Adipocyte (in vitro differentiated cells): ENCODE data around the gene PRELID3B.

Source experiments
- DNase-seq: peaks from one replicate; pipeline ENCODE4 v3.0.0-alpha.2; 2015; ENCODE audit warnings: low read depth
- H3K27me3 ChIP-seq: replicated peaks from 2 replicates; pipeline ENCODE4 v1.7.0; 2013; ENCODE audit warnings: mild to moderate bottlenecking, low read length, moderate library complexity; ENCODE audit not compliant: control insufficient read depth, insufficient read depth
- H3K36me3 ChIP-seq: 2 replicates; pipeline ENCODE4 v1.7.0; 2013; ENCODE audit warnings: low read length, mild to moderate bottlenecking, moderate library complexity; ENCODE audit not compliant: control insufficient read depth, insufficient read depth, severe bottlenecking
- H3K4me1 ChIP-seq: 2 replicates; pipeline ENCODE4 v1.7.0; 2013; ENCODE audit warnings: mild to moderate bottlenecking, low read length, moderate library complexity; ENCODE audit not compliant: control insufficient read depth, insufficient read depth
- H3K4me3 ChIP-seq: 2 replicates; pipeline ENCODE4 v1.7.0; 2013; ENCODE audit warnings: mild to moderate bottlenecking, low read length, moderate library complexity
- H3K9ac ChIP-seq: 2 replicates; pipeline ENCODE4 v1.7.0; 2013; ENCODE audit warnings: mild to moderate bottlenecking, low read length, moderate library complexity
- H3K9me3 ChIP-seq: 2 replicates; pipeline ENCODE4 v1.7.0; 2013; ENCODE audit warnings: mild to moderate bottlenecking, low read length, moderate library complexity; ENCODE audit not compliant: control insufficient read depth

PRELID3B gene

DNA sequence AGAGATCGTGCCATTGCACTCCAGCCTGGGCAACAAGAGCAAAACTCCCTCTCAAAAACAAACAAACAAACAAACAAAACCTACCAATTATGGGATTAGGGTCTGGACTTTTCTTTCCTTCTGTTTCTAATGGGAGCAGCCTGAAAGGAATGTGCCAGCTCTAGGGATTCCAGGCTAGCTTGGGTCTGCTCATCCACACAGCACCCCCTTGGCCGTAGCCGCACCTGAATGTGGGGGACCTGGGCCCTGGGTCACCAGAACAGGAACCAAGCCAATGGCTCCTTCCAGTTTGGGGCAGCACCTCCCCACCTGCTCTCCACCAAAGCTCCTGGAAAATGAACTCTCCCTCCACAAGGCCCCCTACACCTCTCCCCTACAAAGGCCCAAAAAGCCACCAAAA lies 42.3 kb downstream of the PRELID3B start:
- no peaks in the 10 kb centered on the region for H3K27me3 ChIP-seq
- H3K9ac ChIP-seq = no peak overlapping the region
- peaks cover 41% of the 10 kb centered on the region for H3K36me3 ChIP-seq
- H3K4me1 ChIP-seq = peaks cover 2% of the 10 kb centered on the region
- no peak for DNase-seq
- no peak overlapping the region for H3K4me3 ChIP-seq
- H3K9me3 ChIP-seq = no peaks in the 10 kb centered on the region

DNA sequence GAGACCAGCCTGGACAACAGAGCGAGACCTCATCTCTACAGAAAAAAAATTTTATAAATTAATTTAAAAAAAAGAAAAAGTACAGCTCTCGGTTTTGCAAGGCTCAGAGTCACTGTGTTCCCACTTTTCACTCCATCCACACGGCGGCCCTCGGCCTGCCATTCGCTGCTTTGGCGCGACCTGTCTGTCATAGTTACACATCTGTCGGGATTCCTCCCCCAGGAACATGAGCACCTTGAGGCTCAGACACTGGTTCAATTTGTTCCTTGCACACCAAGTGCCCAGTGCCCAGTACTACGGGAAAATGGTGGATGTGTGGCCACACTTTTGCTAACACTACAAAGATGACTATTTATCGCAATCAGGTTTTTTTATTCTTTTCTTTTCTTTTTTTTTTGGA lies 43.9 kb downstream of the PRELID3B start:
- Histone ChIP-seq H3K27me3 (no peaks in the 10 kb centered on the region), H3K9me3 (no peaks in the 10 kb centered on the region), H3K4me3 (no peak overlapping the region), H3K36me3 (peaks cover 57% of the 10 kb centered on the region), H3K9ac (no peak overlapping the region), H3K4me1 (no peaks in the 10 kb centered on the region)
- no peak for DNase-seq

DNA sequence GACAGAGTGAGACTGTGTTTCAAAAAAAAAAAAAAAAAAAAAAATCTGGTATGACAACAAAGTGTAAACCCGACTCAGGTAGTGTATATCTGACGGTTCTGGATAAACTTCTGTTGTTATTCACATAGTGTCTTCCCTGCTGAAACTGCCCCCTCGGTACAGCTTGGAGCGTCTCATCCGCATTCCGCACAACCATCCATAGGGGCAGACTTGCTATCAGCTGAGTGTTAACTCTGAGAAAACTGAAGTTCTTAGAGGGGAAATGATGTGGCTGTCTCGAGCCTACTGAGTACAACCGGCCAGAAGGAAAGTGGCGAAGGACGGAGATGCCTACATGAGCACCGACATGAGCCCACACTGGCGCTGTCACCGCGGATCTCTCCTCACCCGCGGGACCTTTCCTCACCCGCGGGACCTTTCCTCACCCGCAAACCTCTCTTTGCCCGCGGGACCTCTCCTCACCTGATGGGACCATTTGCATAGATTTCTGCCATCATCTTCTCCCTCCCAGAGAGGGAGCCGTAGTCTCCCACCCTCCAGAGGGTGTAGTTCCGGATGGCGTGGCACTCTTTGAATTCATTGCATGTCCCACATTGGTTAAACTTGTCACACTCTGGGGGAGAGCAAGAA lies 45.3 kb downstream of the PRELID3B start:
- peaks cover 72% of the 10 kb centered on the region for H3K36me3 ChIP-seq

DNA sequence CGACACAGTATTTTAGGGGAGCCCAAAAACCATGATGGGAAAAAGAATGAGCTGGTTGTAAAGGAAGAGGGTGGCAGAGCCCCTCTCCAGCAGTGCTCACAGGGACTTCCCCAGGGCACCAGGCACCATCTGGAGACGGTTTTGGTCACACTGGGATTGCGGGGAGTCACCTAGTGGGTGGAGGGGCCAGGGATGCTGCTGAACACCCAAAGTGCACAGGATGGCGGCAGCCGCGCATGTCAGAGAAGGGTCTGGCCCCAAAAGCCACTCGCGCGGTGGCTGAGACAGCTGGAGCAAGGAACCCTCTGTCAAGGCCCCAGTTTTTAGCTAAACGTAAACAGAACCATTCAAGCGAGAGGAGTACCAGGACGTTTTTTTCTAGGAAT lies 46.4 kb downstream of the PRELID3B start:
- H3K36me3 ChIP-seq = peaks cover 79% of the 10 kb centered on the region
- no peaks in the 10 kb centered on the region for H3K4me1 ChIP-seq
- no peak for DNase-seq
- no peaks in the 10 kb centered on the region for H3K9me3 ChIP-seq
- no peak overlapping the region for H3K9ac ChIP-seq
- no peak overlapping the region for H3K4me3 ChIP-seq
- H3K27me3 ChIP-seq = no peaks in the 10 kb centered on the region

More for the DNA sequence above, 45.3 kb downstream of the PRELID3B start:
- no peaks in the 10 kb centered on the region for H3K27me3 ChIP-seq
- H3K9ac ChIP-seq = no peak overlapping the region
- no peak overlapping the region for H3K4me3 ChIP-seq
- no peaks in the 10 kb centered on the region for H3K4me1 ChIP-seq
- no peak for DNase-seq
- H3K9me3 ChIP-seq = no peaks in the 10 kb centered on the region

DNA sequence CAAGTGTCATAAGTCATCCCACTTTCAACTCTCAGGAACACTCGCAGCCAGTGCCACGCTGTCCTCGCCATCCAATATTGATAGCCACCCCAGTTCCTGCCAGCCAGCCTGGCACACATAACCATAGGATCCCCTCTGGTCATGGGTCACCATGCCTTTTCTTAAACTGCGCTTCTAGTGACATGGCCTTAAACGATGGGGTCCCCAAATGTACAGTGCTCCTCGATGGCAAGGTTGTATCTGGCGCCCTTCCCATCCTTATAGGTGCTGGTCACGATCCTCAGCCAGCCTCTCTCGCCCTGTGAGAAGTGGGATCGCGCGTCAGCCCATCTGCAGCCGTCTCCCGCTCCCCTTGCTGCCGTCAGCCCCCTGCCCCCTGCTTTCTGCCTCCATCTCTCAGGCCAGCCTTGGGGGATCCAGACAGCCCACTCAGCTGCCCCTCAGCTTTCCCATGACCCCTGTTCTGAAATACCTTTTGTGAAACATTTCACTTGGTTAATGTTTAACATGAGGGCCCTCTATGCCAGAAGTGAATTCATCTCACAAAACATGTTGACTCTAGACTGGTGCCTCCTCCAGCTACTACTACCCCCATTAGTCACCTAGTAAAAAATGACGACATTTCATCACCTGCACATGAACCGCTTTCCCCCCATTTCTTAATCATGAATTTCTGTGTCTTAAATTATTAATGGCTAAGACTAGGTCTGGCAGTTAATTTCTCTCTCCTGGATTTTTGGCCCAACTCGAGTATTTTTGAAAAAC lies 46.9 kb downstream of the PRELID3B start:
- no peak overlapping the region for H3K9ac ChIP-seq
- no peaks in the 10 kb centered on the region for H3K9me3 ChIP-seq
- H3K4me1 ChIP-seq = no peaks in the 10 kb centered on the region
- no peaks in the 10 kb centered on the region for H3K27me3 ChIP-seq
- no peak overlapping the region for H3K4me3 ChIP-seq
- no peak for DNase-seq
- peaks cover 81% of the 10 kb centered on the region for H3K36me3 ChIP-seq

DNA sequence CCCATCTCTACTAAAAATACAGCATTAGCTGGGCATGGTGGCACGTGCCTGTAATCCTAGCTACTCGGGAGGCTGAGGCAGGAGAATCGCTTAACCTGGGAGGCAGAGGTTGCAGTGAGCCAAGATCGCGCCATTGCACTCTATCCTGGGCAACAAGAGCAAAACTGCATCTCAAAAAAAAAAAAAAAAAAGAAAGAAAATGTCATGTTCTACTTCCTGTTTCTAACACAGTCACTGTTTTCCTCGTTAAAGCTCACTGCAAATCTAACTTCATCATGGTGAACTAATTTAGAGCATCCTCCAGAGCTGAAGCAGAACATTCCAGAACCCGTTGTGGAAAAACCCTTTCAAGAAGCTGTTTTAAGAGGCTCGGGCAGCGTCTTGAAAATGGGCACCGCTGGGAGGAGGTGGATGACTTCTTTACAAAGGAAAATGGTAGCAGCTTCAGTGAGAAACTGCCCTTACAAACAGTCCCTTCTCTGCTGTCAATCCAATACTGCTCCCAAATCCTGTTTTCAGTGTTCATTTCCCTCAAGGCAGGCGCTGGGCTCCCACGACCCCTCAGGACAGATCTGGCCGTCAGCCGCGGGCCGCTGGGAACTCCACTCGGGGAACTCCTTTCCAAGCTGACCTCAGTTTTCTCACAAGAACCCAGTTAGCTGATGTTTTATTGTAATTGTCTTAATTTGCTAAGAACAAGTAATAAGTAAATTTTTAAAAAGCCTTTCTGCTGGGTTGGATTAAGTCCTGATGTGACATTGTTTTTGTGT lies 48.0 kb downstream of the PRELID3B start:
- Histone ChIP-seq H3K9me3 (no peaks in the 10 kb centered on the region), H3K27me3 (no peaks in the 10 kb centered on the region), H3K36me3 (peaks cover 90% of the 10 kb centered on the region), H3K9ac (no peak overlapping the region), H3K4me3 (no peak overlapping the region), H3K4me1 (no peaks in the 10 kb centered on the region)
- no peak for DNase-seq

DNA sequence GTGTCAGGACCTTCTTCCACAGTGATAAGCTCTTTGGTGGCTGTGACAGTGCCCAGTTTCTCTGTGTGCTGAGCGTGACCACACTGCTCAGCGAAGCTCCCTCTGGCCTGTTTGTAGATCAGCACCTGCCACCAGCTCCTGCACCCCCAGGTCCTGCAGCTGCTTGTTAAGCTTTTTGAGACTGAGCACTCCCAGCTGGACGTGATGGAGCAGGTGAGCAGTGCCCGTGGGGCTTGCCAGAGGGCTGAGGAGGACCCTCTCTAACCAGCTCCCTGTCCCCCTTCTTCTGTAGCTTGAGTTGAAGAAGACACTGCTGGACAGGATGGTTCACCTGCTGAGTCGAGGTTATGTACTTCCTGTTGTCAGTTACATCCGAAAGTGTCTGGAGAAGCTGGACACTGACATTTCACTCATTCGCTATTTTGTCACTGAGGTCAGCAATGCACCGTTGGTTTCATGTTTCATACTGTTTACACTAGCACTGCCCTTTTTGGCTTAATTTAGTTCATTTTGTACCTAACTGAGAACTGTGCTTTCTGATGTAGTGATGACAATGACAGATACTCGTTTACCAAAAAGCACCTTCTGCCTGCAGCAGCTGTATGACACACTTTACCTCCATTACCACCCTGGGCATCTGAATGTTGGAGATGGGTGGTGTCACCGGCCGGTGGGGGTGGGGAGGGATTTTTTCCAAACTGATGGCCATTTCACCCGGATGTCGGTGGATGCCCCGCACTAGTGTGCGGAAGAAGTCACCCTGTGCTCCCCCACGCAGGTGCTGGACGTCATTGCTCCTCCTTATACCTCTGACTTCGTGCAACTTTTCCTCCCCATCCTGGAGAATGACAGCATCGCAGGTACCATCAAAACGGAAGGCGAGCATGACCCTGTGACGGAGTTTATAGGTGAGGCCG lies 49.0 kb downstream of the PRELID3B start:
- H3K4me1 ChIP-seq = no peaks in the 10 kb centered on the region
- H3K36me3 ChIP-seq = peaks cover 94% of the 10 kb centered on the region
- H3K27me3 ChIP-seq = no peaks in the 10 kb centered on the region
- H3K9ac ChIP-seq = no peak overlapping the region
- DNase-seq = no peak
- H3K9me3 ChIP-seq = no peaks in the 10 kb centered on the region
- no peak overlapping the region for H3K4me3 ChIP-seq

DNA sequence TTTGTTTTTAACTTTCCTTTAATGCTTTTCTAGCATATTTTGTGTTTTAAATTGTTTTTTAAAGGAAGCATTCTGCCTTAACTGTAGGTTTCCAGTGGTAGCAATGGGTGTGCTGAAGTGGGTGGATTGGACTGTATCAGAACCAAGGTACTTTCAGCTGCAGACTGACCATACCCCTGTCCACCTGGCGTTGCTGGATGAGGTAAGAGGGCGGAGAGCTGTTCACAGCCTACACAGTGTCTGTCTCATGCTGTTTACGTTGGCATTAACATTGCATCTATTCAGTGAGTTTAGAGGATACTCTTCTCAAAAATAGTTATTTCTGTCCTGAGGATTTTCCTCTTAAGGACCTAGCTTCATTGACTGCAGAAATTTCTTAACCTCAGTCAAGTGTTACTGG lies 49.7 kb downstream of the PRELID3B start:
- Histone ChIP-seq H3K27me3 (no peaks in the 10 kb centered on the region), H3K4me3 (no peak overlapping the region), H3K9me3 (no peaks in the 10 kb centered on the region), H3K9ac (no peak overlapping the region), H3K36me3 (peaks cover 99% of the 10 kb centered on the region), H3K4me1 (no peaks in the 10 kb centered on the region)
- no peak for DNase-seq

DNA sequence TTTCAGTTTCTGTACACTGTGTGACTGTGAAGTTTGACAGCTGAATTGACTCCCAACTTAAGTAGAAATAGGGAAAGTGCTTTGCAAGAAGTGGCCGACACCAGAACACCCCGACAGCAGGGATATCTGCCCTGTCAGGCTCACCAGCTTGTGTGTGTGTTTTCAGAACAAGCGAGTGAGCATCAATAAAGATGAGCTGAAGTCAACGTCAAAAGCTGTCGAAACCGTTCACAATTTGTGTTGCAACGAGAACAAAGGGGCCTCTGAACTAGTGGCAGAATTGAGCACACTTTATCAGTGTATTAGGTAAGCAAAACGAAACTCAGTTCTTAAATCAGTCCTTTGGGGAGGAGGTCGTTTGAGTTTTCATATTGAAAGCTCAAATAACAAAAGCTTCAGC lies 50.9 kb downstream of the PRELID3B start:
- no peaks in the 10 kb centered on the region for H3K27me3 ChIP-seq
- no peak overlapping the region for H3K9ac ChIP-seq
- no peaks in the 10 kb centered on the region for H3K9me3 ChIP-seq
- H3K4me1 ChIP-seq = no peaks in the 10 kb centered on the region
- no peak overlapping the region for H3K4me3 ChIP-seq
- no peak for DNase-seq
- H3K36me3 ChIP-seq = peaks cover 99% of the 10 kb centered on the region

DNA sequence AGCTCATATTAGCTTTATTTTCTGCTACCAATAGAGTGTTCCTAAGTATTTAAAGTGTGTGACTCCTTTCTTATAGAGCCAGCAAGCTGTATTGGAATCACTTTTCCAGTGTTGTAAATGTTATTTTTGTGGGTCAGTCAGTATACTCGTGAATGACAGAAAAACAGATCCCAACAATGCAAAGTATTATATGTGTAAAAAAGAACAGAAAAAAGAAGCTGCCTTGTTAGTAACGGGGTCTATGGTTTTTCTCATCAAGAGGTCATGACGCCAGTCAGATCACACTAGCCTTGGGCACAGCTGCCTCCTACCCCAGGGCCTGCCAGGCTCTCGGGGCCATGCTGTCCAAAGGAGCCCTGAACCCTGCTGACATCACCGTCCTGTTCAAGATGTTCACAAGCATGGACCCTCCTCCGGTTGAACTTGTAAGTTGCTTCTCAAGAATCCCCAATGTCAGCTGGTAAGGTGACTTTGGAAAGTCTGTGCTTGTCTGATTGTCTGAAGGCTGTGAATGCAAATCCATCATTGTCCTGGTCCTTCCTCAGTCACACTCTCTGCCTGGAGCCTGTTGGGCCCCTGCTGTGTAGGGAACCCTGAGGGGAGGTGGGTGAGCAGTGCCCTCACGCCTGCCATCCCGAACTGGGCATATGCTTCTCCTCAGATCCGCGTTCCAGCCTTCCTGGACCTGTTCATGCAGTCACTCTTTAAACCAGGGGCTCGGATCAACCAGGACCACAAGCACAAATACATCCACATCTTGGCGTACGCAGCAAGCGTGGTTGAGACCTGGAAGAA lies 51.7 kb downstream of the PRELID3B start:
- Histone ChIP-seq H3K4me3 (no peak overlapping the region), H3K4me1 (peaks cover 2% of the 10 kb centered on the region), H3K27me3 (no peaks in the 10 kb centered on the region), H3K9ac (no peak overlapping the region), H3K36me3 (peaks cover 95% of the 10 kb centered on the region), H3K9me3 (no peaks in the 10 kb centered on the region)
- DNase-seq = no peak
